Measurements from ENCODE around the gene FAP. TPM values are rescaled to one million over a fixed set of nuclear protein-coding genes. Genes with fewer than 3 reads are reported as not detected.

The FAP gene
- total and polyA plus RNA-seq, 2 of the 8 experiments (the other 6 are each of a cell fraction or from before 2014, with no cell fraction given) = not detected

DNA sequence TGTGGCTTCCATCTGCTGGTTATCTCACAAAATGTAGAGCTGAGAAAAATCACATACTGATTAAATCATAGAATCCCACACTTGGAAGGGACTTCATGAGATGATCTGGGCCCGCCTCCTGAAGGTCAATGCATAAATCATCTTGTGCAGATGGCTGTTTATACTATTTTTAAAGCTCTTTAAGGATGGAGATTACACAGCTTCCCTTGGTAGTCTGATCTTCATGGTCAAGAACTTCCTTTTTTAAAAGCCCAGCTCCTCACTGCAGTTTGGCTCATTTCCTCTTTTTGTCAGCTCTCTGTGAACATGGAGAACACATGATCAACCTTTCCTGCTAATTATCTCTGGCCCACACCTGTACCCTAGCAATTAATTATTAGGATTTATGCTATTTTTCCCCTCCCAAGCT is 117.1 kb downstream of the FAP start:
- no peak overlapping the region for H2BK120ac ChIP-seq (replicated peaks; ENCODE audit: low read depth, low read length)
- no peak overlapping the region for H2BK15ac ChIP-seq (ENCODE audit: low read length)
- H3K4me2 ChIP-seq (ENCODE audit: insufficient read depth in 1 of 2, low read depth in 2 of 2, low read length in 2 of 2) = no peak overlapping the region
- no peaks in the 10 kb centered on the region for H3K27me3 ChIP-seq (replicated peaks in 1 of 4; ENCODE audit: control insufficient read depth in 3 of 4, extremely low read depth in 1 of 4, insufficient read depth in 3 of 4, low read length in 3 of 4)
- no peak overlapping the region for H4K8ac ChIP-seq (ENCODE audit: extremely low read depth, insufficient read depth, low read length)
- H3K9ac ChIP-seq (replicated peaks in 1 of 4; ENCODE audit: extremely low read depth in 1 of 4, low read depth in 3 of 4, low read length in 3 of 4) = no peak overlapping the region
- no peak overlapping the region for H3K56ac ChIP-seq (replicated peaks; ENCODE audit: insufficient read length, low read depth, low read length)
- no peak overlapping the region for H4K91ac ChIP-seq (replicated peaks; ENCODE audit: insufficient read length, low read length)
- no peaks in the 10 kb centered on the region for H3K36me3 ChIP-seq (ENCODE audit: control insufficient read depth in 2 of 4, insufficient read depth in 4 of 4, low read length in 3 of 4)
- H2AFZ ChIP-seq (ENCODE audit: low read length) = no peak overlapping the region
- POLR2A ChIA-PET (ENCODE audit: partially characterized antibody) = no interaction called here
- no peak overlapping the region for H2BK5ac ChIP-seq (ENCODE audit: low read depth, low read length)
- DNase-seq (ENCODE audit: low read depth in 1 of 2, low spot score in 2 of 2) (no peak), FAIRE-seq (no peak)
- no peak overlapping the region for H3K23ac ChIP-seq (ENCODE audit: insufficient read length)
- no peaks in the 10 kb centered on the region for H3K79me1 ChIP-seq (ENCODE audit: low read depth, low read length)
- H3K9me3 ChIP-seq (ENCODE audit: insufficient read depth in 2 of 2, low read depth in 1 of 2, low read length in 1 of 2) = no peaks in the 10 kb centered on the region
- no peak overlapping the region for H4K5ac ChIP-seq (ENCODE audit: insufficient read length, low read depth, low read length)
- no peak for TF ChIP-seq TEAD4 (IDR thresholded peaks at IDR 0.05; ENCODE audit: low read depth, low read length)
- TF ChIP-seq TAF7 (optimal IDR thresholded peaks at IDR 0.05; ENCODE audit: borderline replicate concordance, low read depth, low read length) = no peak
- TF ChIP-seq POU5F1 (IDR thresholded peaks at IDR 0.05; ENCODE audit: low read depth, low read length) = no peak
- TF ChIP-seq FOSL1 (IDR thresholded peaks at IDR 0.05; ENCODE audit: insufficient read depth, low read depth, low read length) = no peak
- TF ChIP-seq BACH1 (IDR thresholded peaks at IDR 0.05; ENCODE audit: low read length) = no peak
- TF ChIP-seq SIN3A (conservative IDR thresholded peaks at IDR 0.05 in 1 of 2, IDR thresholded peaks at IDR 0.05 in 1 of 2; ENCODE audit: low read depth in 1 of 2, low read length in 2 of 2) = no peak
- TF ChIP-seq KDM5A (IDR thresholded peaks at IDR 0.05; ENCODE audit: low read length) = no peak
- TF ChIP-seq ASH2L (IDR thresholded peaks at IDR 0.05; ENCODE audit: low read length) = no peak
- TF ChIP-seq CBX5 (IDR thresholded peaks at IDR 0.05; ENCODE audit: low read depth, low read length) = no peak
- no peak for TF ChIP-seq SP1 (IDR thresholded peaks at IDR 0.05; ENCODE audit: low read depth, low read length)
- no peak for TF ChIP-seq RFX5 (IDR thresholded peaks at IDR 0.05; ENCODE audit: borderline replicate concordance, low read depth, low read length)
- no peak for TF ChIP-seq NRF1 (IDR thresholded peaks at IDR 0.05; ENCODE audit: low read depth, low read length)
- no peak for TF ChIP-seq SIX5 (IDR thresholded peaks at IDR 0.05; ENCODE audit: low read depth, low read length)
- no peak for TF ChIP-seq TAF1 (IDR thresholded peaks at IDR 0.05; ENCODE audit: low read depth, low read length)
- H3K27ac ChIP-seq (ENCODE audit: low read depth, low read length) = no peak overlapping the region
- H3K14ac ChIP-seq (ENCODE audit: insufficient read length) = no peak overlapping the region
- CTCF ChIA-PET (ENCODE audit: partially characterized antibody) = interaction anchor here (0.9 to 4.6 kb wide), 19 partner anchors 10 to 539 kb away, joined by 3 to 27 read pairs (median 7); partner anchors contain the start of genes DPP4 and GCG
- no peak overlapping the region for H2BK12ac ChIP-seq (ENCODE audit: low read depth, low read length)
- H3K4me3 ChIP-seq (ENCODE audit: extremely low read depth in 1 of 4, insufficient read depth in 2 of 4, low read depth in 3 of 4, low read length in 4 of 4) = no peak overlapping the region
- no peak overlapping the region for H2AK5ac ChIP-seq (ENCODE audit: low read depth, low read length)
- H3K79me2 ChIP-seq (ENCODE audit: control insufficient read depth in 1 of 2, insufficient read depth in 2 of 2, low read length in 2 of 2) = no peaks in the 10 kb centered on the region
- H3K4ac ChIP-seq (replicated peaks; ENCODE audit: insufficient read length, low read depth, low read length) = no peak overlapping the region
- H4K20me1 ChIP-seq (replicated peaks in 1 of 2; ENCODE audit: control insufficient read depth in 1 of 2, insufficient read depth in 2 of 2, low read length in 2 of 2) = no peaks in the 10 kb centered on the region
- no peak overlapping the region for H2BK20ac ChIP-seq (ENCODE audit: low read length)
- 88% methylated on average over 1 of the region's 1 CpG; no CpG with 5 or more reads in 1 of the 2 experiments for WGBS, 2 experiments (ENCODE audit: extremely low coverage in 1 of 2, insufficient coverage in 1 of 2, insufficient read length in 1 of 2, insufficient replicate concordance in 2 of 2, low coverage in 1 of 2, low lambda C conversion rate in 2 of 2, missing lambda C conversion rate in 1 of 2)
- no peaks in the 10 kb centered on the region for H3K4me1 ChIP-seq (replicated peaks in 1 of 4; ENCODE audit: control insufficient read depth in 3 of 4, insufficient read depth in 4 of 4, low read length in 3 of 4)
- H3K23me2 ChIP-seq (ENCODE audit: low read depth, low read length) = no peaks in the 10 kb centered on the region; the same call in 1 of the 2 replicates
- no peak overlapping the region for H3K18ac ChIP-seq (ENCODE audit: extremely low read depth, low read length)

Data from H1 (cell line).